PC-9 (cell line): ENCODE data around the gene TCF3. TPM values are rescaled to one million over a fixed set of nuclear protein-coding genes. Genes with fewer than 3 reads are reported as not detected.

Source experiments
- BruUV-seq: library from RNA; stranded (reverse); fragments of 400-500 nt; replicated peaks from 2 replicates; lab custom pipeline; 2021; lab: Mats Ljungman, UMichigan
- CTCF ChIA-PET: fragments of 300-600 bp; sonication (Branson Sonifier 250); formaldehyde crosslinking; loops from one replicate; lab custom pipeline; 2022; ENCODE audit warnings: antibody characterized with exemption; lab: Charles Lee
- POLR2A ChIA-PET: fragments of 300-600 bp; sonication (Branson Sonifier 250); formaldehyde crosslinking; loops from one replicate; lab custom pipeline; 2022; ENCODE audit warnings: antibody characterized with exemption; ENCODE audit not compliant: unreplicated experiment; lab: Charles Lee
- DNase-seq, 2 experiments: peaks; one replicate each; pipeline versions ENCODE4 v3.0.0 to v3.0.0-alpha.2; 2015 to 2022; ENCODE audit warnings: mixed read lengths in 1 of 2
- H2AFZ ChIP-seq: fragments of 200-600 bp; sonication (generic); 2 replicates; pipeline ENCODE4 v1.8.1; 2017; ENCODE audit warnings: antibody characterized with exemption
- H3F3A ChIP-seq: fragments of 200-600 bp; sonication (generic); 2 replicates; pipeline ENCODE4 v1.8.1; 2017; ENCODE audit warnings: antibody characterized with exemption, mild to moderate bottlenecking, low read depth; ENCODE audit not compliant: insufficient read depth
- H3K27ac ChIP-seq: fragments of 200-600 bp; sonication (generic); 2 replicates; pipeline ENCODE4 v1.6.1; 2016; ENCODE audit warnings: mixed run types
- H3K27me3 ChIP-seq: fragments of 200-600 bp; sonication (generic); 2 replicates; pipeline ENCODE4 v1.6.1; 2016; ENCODE audit warnings: low read depth, mixed run types; ENCODE audit not compliant: insufficient read depth
- H3K36me3 ChIP-seq: fragments of 200-600 bp; sonication (generic); 2 replicates; pipeline ENCODE4 v1.6.1; 2016; ENCODE audit warnings: low read depth, mixed run types
- H3K4me1 ChIP-seq: fragments of 200-600 bp; sonication (generic); replicated peaks from 2 replicates; pipeline ENCODE4 v1.6.1; 2016; ENCODE audit warnings: mixed run types; ENCODE audit not compliant: insufficient read depth
- H3K4me2 ChIP-seq: fragments of 200-600 bp; sonication (generic); 2 replicates; pipeline ENCODE4 v1.6.1; 2017; ENCODE audit warnings: mixed run types
- H3K4me3 ChIP-seq: fragments of 200-600 bp; sonication (generic); 2 replicates; pipeline ENCODE4 v1.6.1; 2016; ENCODE audit warnings: mixed run types
- H3K79me2 ChIP-seq: fragments of 200-600 bp; sonication (generic); 2 replicates; pipeline ENCODE4 v1.6.1; 2017; ENCODE audit warnings: low read depth, mixed run types
- H3K9me2 ChIP-seq: fragments of 200-600 bp; sonication (generic); 2 replicates; pipeline ENCODE4 v1.8.1; 2017; ENCODE audit warnings: mild to moderate bottlenecking; ENCODE audit not compliant: insufficient read depth
- H3K9me3 ChIP-seq: fragments of 200-600 bp; sonication (generic); 2 replicates; pipeline ENCODE4 v1.8.1; 2016; ENCODE audit warnings: low read depth; ENCODE audit not compliant: insufficient read depth
- H4K20me1 ChIP-seq: fragments of 200-600 bp; sonication (generic); 2 replicates; pipeline ENCODE4 v1.8.1; 2017; ENCODE audit not compliant: insufficient read depth
- EZH2 ChIP-seq: fragments of 200-600 bp; sonication (generic); IDR thresholded peaks from 2 replicates; pipeline ENCODE4 v1.8.0; 2017; ENCODE audit warnings: antibody characterized with exemption, low read depth
- intact Hi-C: fragments of 100-400 bp; cut with micrococcal nuclease; formaldehyde crosslinking; loops from one replicate; pipeline ENCODE4 v1.10.0; 2022; ENCODE audit not compliant: unreplicated experiment
- total RNA-seq: library from RNA; stranded (reverse); gene quantifications from 2 replicates; pipeline ENCODE4 v1.2.3, GENCODE V29; 2021
- TF ChIP-seq, protein P1 (sequence below): fragments of 200-600 bp; sonication (generic); conservative IDR thresholded peaks from 2 replicates; pipeline ENCODE4 v1.6.1; 2017; ENCODE audit warnings: mixed run types, antibody characterized with exemption, mild to moderate bottlenecking, moderate library complexity

The TCF3 gene
- total RNA-seq, 1 experiment from 2014 or later, result 98.0 TPM

DNA sequence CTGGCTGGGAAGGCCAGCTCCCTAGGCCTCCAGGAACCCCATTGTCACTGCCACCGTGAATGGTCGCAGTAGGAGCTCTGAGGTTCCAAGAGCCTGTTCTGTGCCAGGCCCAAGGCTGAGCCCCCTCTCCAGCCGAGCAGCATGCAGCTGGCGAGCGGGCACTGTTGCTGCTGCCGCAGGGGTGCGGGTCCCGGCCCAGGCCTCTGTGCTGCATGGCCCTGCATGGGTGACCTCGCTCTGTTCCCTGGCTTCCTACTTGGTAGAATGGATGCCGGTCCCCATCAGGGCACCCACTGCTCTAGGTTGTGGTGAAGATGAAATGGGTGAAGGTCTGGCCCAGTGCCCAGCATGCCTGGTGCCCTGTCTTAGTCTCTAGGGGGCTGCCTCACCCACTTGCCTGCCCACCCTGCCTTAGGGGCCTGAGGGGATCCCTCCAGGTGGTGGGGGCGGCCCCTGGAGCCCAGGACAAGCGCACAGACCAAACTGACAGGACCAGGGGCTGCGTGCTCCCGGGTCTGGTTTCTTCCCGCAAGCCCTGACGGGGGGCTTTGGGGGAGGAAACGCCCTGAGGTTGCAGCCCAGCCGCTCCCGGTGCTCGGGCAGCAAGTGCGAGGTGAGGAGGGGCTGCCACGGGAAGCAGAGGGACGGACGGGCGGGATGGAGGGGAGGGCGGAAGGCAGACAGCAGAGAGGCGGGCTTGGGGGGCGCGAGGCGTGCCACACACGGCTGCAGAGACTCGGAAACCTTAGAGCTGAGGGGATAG, 38.4 kb downstream of the TCF3 start:
- peaks cover under 1% of the 10 kb centered on the region; the same call in 1 of the 2 replicates for H3K4me1 ChIP-seq
- ChIA-PET CTCF (no interaction called here), POLR2A (no interaction called here)
- no peaks in the 10 kb centered on the region for H3F3A ChIP-seq
- no peaks in the 10 kb centered on the region for H3K27me3 ChIP-seq
- H2AFZ ChIP-seq, result no peak overlapping the region
- H3K36me3 ChIP-seq, result no peaks in the 10 kb centered on the region
- no peaks in the 10 kb centered on the region for H3K79me2 ChIP-seq
- no TSS peak for BruUV-seq
- no peak overlapping the region for H3K27ac ChIP-seq
- H3K9me3 ChIP-seq, result no peaks in the 10 kb centered on the region
- H3K4me3 ChIP-seq, result no peak overlapping the region
- H3K4me2 ChIP-seq, result no peak overlapping the region
- no peaks in the 10 kb centered on the region for H4K20me1 ChIP-seq
- no peak for DNase-seq
- no peaks in the 10 kb centered on the region for H3K9me2 ChIP-seq
- intact Hi-C loops, result no loop called here
- no peak for TF ChIP-seq EZH2
- TF ChIP-seq, protein P1, sequence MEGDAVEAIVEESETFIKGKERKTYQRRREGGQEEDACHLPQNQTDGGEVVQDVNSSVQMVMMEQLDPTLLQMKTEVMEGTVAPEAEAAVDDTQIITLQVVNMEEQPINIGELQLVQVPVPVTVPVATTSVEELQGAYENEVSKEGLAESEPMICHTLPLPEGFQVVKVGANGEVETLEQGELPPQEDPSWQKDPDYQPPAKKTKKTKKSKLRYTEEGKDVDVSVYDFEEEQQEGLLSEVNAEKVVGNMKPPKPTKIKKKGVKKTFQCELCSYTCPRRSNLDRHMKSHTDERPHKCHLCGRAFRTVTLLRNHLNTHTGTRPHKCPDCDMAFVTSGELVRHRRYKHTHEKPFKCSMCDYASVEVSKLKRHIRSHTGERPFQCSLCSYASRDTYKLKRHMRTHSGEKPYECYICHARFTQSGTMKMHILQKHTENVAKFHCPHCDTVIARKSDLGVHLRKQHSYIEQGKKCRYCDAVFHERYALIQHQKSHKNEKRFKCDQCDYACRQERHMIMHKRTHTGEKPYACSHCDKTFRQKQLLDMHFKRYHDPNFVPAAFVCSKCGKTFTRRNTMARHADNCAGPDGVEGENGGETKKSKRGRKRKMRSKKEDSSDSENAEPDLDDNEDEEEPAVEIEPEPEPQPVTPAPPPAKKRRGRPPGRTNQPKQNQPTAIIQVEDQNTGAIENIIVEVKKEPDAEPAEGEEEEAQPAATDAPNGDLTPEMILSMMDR, result no peak

DNA sequence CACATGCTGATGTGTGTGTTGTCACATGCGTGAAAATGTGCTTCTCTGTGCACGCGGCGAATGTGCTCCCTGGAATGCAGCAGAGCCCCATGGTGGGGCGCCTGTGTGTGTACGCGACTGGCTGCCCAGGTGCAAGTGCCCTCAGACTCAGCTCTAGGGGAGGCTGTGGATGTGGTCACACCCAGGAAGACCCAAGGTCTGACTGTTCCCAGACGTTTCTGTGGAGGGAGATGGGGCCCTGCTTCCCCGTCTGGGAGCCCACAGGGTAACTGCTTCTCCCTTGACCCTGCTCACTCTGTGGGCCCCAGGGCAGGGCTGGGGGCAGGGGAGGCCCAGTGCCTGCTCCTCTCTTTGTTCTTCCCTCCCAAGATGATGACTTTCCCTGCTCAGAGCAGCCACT, 39.3 kb downstream of the TCF3 start:
- Histone ChIP-seq H3K27ac (no peak overlapping the region), H3K9me3 (no peaks in the 10 kb centered on the region), H4K20me1 (no peaks in the 10 kb centered on the region), H3K4me3 (no peak overlapping the region), H3K9me2 (no peaks in the 10 kb centered on the region), H3K27me3 (no peaks in the 10 kb centered on the region), H3K36me3 (no peaks in the 10 kb centered on the region), H3K4me1 (peaks cover 8% of the 10 kb centered on the region), H2AFZ (no peak overlapping the region), H3K79me2 (no peaks in the 10 kb centered on the region), H3K4me2 (no peak overlapping the region), H3F3A (peaks cover 1% of the 10 kb centered on the region; the same call in 1 of the 2 replicates)
- intact Hi-C loops, result no loop called here
- POLR2A ChIA-PET, result no interaction called here
- BruUV-seq, result no TSS peak
- no peak for DNase-seq
- CTCF ChIA-PET, result no interaction called here
- TF ChIP-seq, protein P1, result no peak
- TF ChIP-seq EZH2, result no peak

DNA sequence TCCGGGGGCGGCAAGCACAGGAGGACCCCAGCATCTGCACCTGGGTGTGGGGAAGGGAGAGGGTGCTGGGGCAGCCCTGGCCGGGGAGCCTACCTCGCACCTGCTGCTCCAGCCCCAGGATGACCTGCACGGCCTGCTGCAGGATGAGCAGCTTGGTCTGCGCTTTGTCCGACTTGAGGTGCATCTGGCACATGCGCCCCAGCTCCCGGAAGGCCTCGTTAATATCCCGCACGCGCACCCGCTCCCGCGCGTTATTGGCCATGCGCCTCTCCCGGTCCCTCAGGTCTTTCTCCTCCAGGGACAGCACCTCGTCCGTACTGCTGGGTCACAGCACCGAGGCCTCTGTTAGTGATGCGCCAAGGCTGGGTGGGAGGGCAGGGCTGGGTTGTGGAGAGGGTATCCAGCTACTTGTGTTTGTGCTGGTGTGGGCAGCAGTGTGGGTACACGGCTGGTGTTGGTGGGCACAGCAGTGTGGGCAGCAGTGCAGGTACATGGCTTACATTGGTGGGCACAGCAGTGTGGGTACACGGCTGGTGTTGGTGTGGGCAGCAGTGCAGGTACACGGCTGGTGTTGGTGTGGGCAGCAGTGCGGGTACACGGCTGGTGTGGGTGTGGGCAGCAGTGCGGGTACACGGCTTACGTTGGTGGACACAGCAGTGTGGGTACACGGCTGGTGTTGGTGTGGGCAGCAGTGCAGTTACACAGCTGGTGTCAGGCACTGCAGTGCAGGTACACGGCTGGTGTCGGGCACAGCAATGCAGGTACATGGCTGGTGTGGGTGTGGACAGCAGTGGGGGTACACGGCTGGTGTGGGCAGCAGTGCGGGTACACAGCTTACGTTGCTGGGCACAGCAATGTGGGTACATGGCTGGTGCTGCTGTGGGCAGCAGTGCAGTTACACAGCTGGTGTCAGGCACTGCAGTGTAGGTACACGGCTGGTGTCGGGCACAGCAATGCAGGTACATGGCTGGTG, 40.0 kb downstream of the TCF3 start:
- Histone ChIP-seq H3K4me2 (no peak overlapping the region), H3K27me3 (no peaks in the 10 kb centered on the region), H3K4me3 (no peak overlapping the region), H4K20me1 (no peaks in the 10 kb centered on the region), H2AFZ (no peak overlapping the region), H3K36me3 (no peaks in the 10 kb centered on the region), H3K9me3 (no peaks in the 10 kb centered on the region), H3K27ac (no peak overlapping the region), H3F3A (peaks cover 4% of the 10 kb centered on the region; the same call in 1 of the 2 replicates), H3K4me1 (peaks cover 8% of the 10 kb centered on the region), H3K9me2 (no peaks in the 10 kb centered on the region), H3K79me2 (no peaks in the 10 kb centered on the region)
- ChIA-PET CTCF (no interaction called here), POLR2A (no interaction called here)
- no TSS peak for BruUV-seq
- DNase-seq, result no peak
- intact Hi-C loops, result no loop called here
- TF ChIP-seq, protein P1, result no peak
- TF ChIP-seq EZH2, result no peak
